Measurements from ENCODE around the gene DNAH17. TPM values are rescaled to one million over a fixed set of nuclear protein-coding genes. Genes with fewer than 3 reads are reported as not detected.
A peak's percentile ranks its signal among the peaks of the same experiment; 100 is the strongest.

Gene DNAH17
- total RNA-seq, 1 experiment from 2014 or later, result 0.13 TPM

DNA sequence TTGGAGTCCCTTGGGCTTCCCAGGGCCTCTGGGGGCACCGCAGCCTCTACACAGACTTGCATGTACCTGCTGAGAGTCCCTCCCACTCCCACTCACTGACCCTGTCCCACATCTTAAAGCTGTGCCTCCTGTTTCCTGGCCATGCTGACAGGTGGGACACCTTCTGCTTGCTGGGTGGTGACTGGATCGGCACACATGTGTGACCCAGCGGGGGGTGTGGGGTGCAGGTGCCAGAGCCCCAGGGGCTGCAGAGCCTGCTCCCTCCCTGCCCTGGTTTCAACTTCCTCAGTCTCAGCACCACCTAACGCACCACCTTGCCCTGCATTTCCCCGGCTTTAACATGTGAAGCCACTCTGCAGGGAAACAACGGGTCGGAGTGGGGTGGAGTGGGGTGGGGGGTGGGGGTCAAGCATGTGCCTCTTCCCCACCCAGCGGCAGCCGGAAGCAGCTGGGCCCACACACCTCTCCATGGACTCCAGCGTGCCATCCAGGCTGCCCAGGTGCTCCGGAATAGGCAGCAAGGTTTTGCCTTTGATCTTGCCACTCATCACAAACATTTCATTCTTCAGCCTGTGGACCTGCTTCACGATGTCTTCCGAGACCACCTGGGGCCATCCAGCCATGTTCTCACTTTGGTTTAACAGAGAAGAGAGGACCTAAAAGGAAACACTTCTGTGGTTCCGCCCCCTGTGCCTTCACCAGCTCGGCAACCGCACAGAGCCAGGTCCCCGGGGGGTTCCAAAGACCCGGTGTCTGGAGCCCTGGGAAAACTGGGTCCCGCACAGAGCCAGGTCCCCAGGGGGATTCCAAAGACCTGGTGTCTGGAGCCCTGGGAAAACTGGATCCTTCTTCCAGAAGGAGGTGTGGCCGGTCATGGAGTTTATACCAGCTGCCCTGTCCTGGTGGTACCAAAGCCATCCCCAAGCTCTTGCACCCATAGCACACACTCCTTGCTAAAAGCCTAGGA lies 4.7 kb downstream of the DNAH17 start:
- DNase-seq, result peak; percentile 73
- H2AFZ ChIP-seq (ENCODE audit: low read length), result no peak overlapping the region
- no peaks in the 10 kb centered on the region for H3K79me1 ChIP-seq (ENCODE audit: insufficient read depth, low read depth, low read length, poor library complexity, severe bottlenecking)
- no CpG with 5 or more reads among the region's 20 CpGs for WGBS (ENCODE audit: extremely low coverage, insufficient read length, low lambda C conversion rate)
- TF ChIP-seq CTCF (conservative IDR thresholded peaks at IDR 0.05), result no peak
- H2AK5ac ChIP-seq (ENCODE audit: insufficient read length, low read length), result no peak overlapping the region
- H2BK15ac ChIP-seq (ENCODE audit: low read depth, low read length), result no peak overlapping the region
- Mint-ChIP-seq H3K27me3 (ENCODE audit: low read depth) (peaks cover 7% of the 10 kb centered on the region), H3K4me3 (no peak overlapping the region), H3K36me3 (ENCODE audit: insufficient read depth in 1 of 3, low read depth in 3 of 3) (peaks cover 0 to 4% (median 0%) of the 10 kb centered on the region in 3 experiments; a peak in 1 of 7 replicates), H3K9me3 (peaks cover under 1% of the 10 kb centered on the region in 2 experiments; a peak in 2 of 5 replicates), H3K4me1 (peaks cover 13 to 24% of the 10 kb centered on the region in 2 experiments), H3K27ac (no peak overlapping the region)
- H4K20me1 ChIP-seq (ENCODE audit: control insufficient read depth, insufficient read depth, insufficient read length), result no peaks in the 10 kb centered on the region
- H3K4me1 ChIP-seq (ENCODE audit: insufficient read depth, low read length), result 0 out of 2 replicates have a peak, but pooled peaks cover 3% of the 10 kb centered on the region
- no peaks in the 10 kb centered on the region for H3K27me3 ChIP-seq (ENCODE audit: insufficient read depth, low read length)
- no peak overlapping the region for H4K91ac ChIP-seq (ENCODE audit: insufficient read length, low read depth, low read length)
- no peak overlapping the region for H2BK20ac ChIP-seq (ENCODE audit: low read depth, low read length, poor library complexity, severe bottlenecking)
- H3K27ac ChIP-seq (ENCODE audit: insufficient read length, low read depth, low read length), result no peak overlapping the region
- H3K18ac ChIP-seq (ENCODE audit: insufficient read length, low read depth, low read length), result no peak overlapping the region
- no peak overlapping the region for H3K4ac ChIP-seq (ENCODE audit: low read depth, low read length)
- no peak overlapping the region for H2BK5ac ChIP-seq (ENCODE audit: insufficient read length, low read length)
- H2BK12ac ChIP-seq (ENCODE audit: insufficient read length, low read depth, low read length), result no peak overlapping the region
- no peak overlapping the region for H4K8ac ChIP-seq (replicated peaks; ENCODE audit: insufficient read length, low read depth, low read length)
- H3K23ac ChIP-seq (ENCODE audit: insufficient read length, low read depth, low read length), result no peak overlapping the region
- H3K9ac ChIP-seq (ENCODE audit: extremely low read depth, insufficient read length, low read length), result no peak overlapping the region
- H3K9me3 ChIP-seq (ENCODE audit: control insufficient read depth, low read depth, low read length), result no peaks in the 10 kb centered on the region
- no peak overlapping the region for H3K4me2 ChIP-seq (ENCODE audit: insufficient read depth, insufficient read length, low read length)
- no peak overlapping the region for H2BK120ac ChIP-seq (ENCODE audit: low read depth, low read length, poor library complexity, severe bottlenecking)
- H3T11ph ChIP-seq (ENCODE audit: low read length), result no peak overlapping the region
- H3K14ac ChIP-seq (ENCODE audit: insufficient read depth, low read length), result no peak overlapping the region
- H3K79me2 ChIP-seq (ENCODE audit: insufficient read depth, low read length), result no peaks in the 10 kb centered on the region
- H3K23me2 ChIP-seq (ENCODE audit: insufficient read length, low read depth, low read length, poor library complexity, severe bottlenecking), result no peaks in the 10 kb centered on the region
- H3K56ac ChIP-seq (ENCODE audit: insufficient read length, low read depth, low read length), result no peak overlapping the region
- H4K5ac ChIP-seq (ENCODE audit: insufficient read length, low read depth, low read length), result no peak overlapping the region

Data from H9 (cell line).